K562 (cell line): ENCODE data around the gene TEX54. TPM values are rescaled to one million over a fixed set of nuclear protein-coding genes. Genes with fewer than 3 reads are reported as not detected.

Experiments used
- CBFA2T3 ChIP-seq: fragments of 450-650 bp; IDR thresholded peaks from 2 replicates; pipeline ENCODE4 v1.6.1; 2017
- ESRRB ChIP-seq: fragments of 250-450 bp; sonication (Bioruptor Pico); IDR thresholded peaks from 2 replicates; pipeline ENCODE4 v1.5.0; 2020; ENCODE audit warnings: mild to moderate bottlenecking, moderate library complexity, borderline replicate concordance
- FOSL1 ChIP-seq: fragments of 200-800 bp; sonication (Bioruptor generic); conservative IDR thresholded peaks from 2 replicates; pipeline ENCODE4 v1.6.1; 2016; ENCODE audit warnings: missing genetic modification characterization, missing compliant biosample characterization
- HDAC6 ChIP-seq: IDR thresholded peaks from 2 replicates; pipeline ENCODE4 v1.6.1; 2012; ENCODE audit warnings: low read depth, mild to moderate bottlenecking, control low read depth, inconsistent platforms, low read length, moderate library complexity
- HMGN3 ChIP-seq: IDR thresholded peaks from 2 replicates; pipeline ENCODE4 v1.6.1; 2011; ENCODE audit warnings: borderline replicate concordance, low read depth, mild to moderate bottlenecking, mixed read lengths, low read length; ENCODE audit not compliant: insufficient read length; ENCODE audit errors: extremely low read depth
- KAT8 ChIP-seq: fragments of 450-650 bp; IDR thresholded peaks from 2 replicates; pipeline ENCODE4 v1.6.1; 2016; ENCODE audit warnings: low read depth, mild to moderate bottlenecking
- MAZ ChIP-seq, 2 experiments: fragments of 450-650 bp in 1 of 2; sonication (generic) in 1 of 2; formaldehyde crosslinking; IDR thresholded peaks in 1 of 2; conservative IDR thresholded peaks in 1 of 2; 2 replicates each; pipeline versions ENCODE4 v1.4.0 to v1.5.0; 2020; ENCODE audit warnings: mild to moderate bottlenecking in 1 of 2, missing genetic modification reagents in 1 of 2
- MBD2 ChIP-seq: sonication (generic); IDR thresholded peaks from 2 replicates; pipeline ENCODE4 v1.6.1; 2016; ENCODE audit warnings: low read depth, borderline replicate concordance
- MCM3 ChIP-seq: fragments of 450-650 bp; IDR thresholded peaks from 2 replicates; pipeline ENCODE4 v1.6.1; 2016
- NFE2 ChIP-seq: IDR thresholded peaks from 2 replicates; pipeline ENCODE4 v1.6.1; 2014; ENCODE audit warnings: antibody characterized with exemption, low read depth
- NONO ChIP-seq, 2 experiments: fragments of 200-400 bp in 1 of 2; fragments of 450-650 bp in 1 of 2; formaldehyde crosslinking in 1 of 2; IDR thresholded peaks; 2 replicates each; pipeline ENCODE4 v1.6.1; 2017; ENCODE audit warnings: low read depth in 2 of 2, mild to moderate bottlenecking in 2 of 2, moderate library complexity in 2 of 2, low read length in 1 of 2
- POLR3G ChIP-seq: IDR thresholded peaks from 2 replicates; pipeline ENCODE4 v1.6.1; 2011; ENCODE audit not compliant: insufficient read length, insufficient replicate concordance; ENCODE audit errors: extremely low read depth
- SMAD2 ChIP-seq: fragments of 150-350 bp; IDR thresholded peaks from 2 replicates; pipeline ENCODE4 v1.6.1; 2014; ENCODE audit warnings: low read depth, mild to moderate bottlenecking, low read length
- TAF1 ChIP-seq: IDR thresholded peaks from 2 replicates; pipeline ENCODE4 v1.6.1; 2011; ENCODE audit warnings: mild to moderate bottlenecking, low read length, moderate library complexity; ENCODE audit not compliant: insufficient read depth, control insufficient read depth, severe bottlenecking; ENCODE audit errors: extremely low read depth
- TAF9B ChIP-seq: fragments of 450-650 bp; IDR thresholded peaks from 2 replicates; pipeline ENCODE4 v1.6.1; 2018; ENCODE audit warnings: mild to moderate bottlenecking; ENCODE audit not compliant: partially characterized antibody
- TCFL5 ChIP-seq: fragments of 250-450 bp; sonication (Bioruptor Pico); conservative IDR thresholded peaks from 2 replicates; pipeline ENCODE4 v1.6.1; 2021; ENCODE audit warnings: mild to moderate bottlenecking, moderate library complexity, matching md5 sums
- TGIF2 ChIP-seq: sonication (generic); formaldehyde crosslinking; IDR thresholded peaks from 2 replicates; pipeline ENCODE4 v1.8.1; 2022; ENCODE audit warnings: mild to moderate bottlenecking, missing genetic modification reagents, moderate library complexity
- TRIM24 ChIP-seq, 2 experiments: fragments of 450-650 bp; IDR thresholded peaks; 2 replicates each; pipeline ENCODE4 v1.6.1; 2016
- ZNF146 ChIP-seq: IDR thresholded peaks from one replicate; pipeline ENCODE4 v1.6.1; 2018; ENCODE audit warnings: missing compliant biosample characterization; ENCODE audit not compliant: unreplicated experiment
- ZNF217 ChIP-seq: sonication (generic); formaldehyde crosslinking; IDR thresholded peaks from 2 replicates; pipeline ENCODE4 v1.8.0; 2022; ENCODE audit warnings: mild to moderate bottlenecking, missing genetic modification reagents
- ZNF76 ChIP-seq: fragments of 250-450 bp; sonication (Bioruptor Pico); IDR thresholded peaks from 2 replicates; pipeline ENCODE4 v1.4.0; 2020; ENCODE audit warnings: mild to moderate bottlenecking, moderate library complexity, borderline replicate concordance
- polyA plus RNA-seq, 8 experiments: library from polyadenylated mRNA; depleted of rRNA in 4 of 8; stranded (reverse) in 5 of 8; unstranded in 3 of 8; fragments of >200 nt; fragmentation: Nextera tagmentation in 2 of 8; fragmentation: Illumina TruSeq in 1 of 8; extraction: Ambion mirVana in 2 of 8; extraction: Trizol in 1 of 8; gene quantifications; 2 replicates each; pipeline versions ENCODE4 v1.2.1 to v1.2.3, GENCODE V29; 2011 to 2014; ENCODE audit warnings: inconsistent platforms in 1 of 8, missing spikeins in 1 of 8
- total RNA-seq, 7 experiments: library from RNA; depleted of rRNA in 6 of 7; stranded (reverse); fragments of >200 nt in 6 of 7; fragmentation: Illumina TruSeq in 2 of 7; extraction: Trizol in 2 of 7; gene quantifications; 2 replicates each; pipeline versions ENCODE4 v1.2.1 to v1.2.3, GENCODE V29; 2011 to 2021; ENCODE audit warnings: low replicate concordance in 1 of 7
- TF ChIP-seq, protein P1 (sequence below): fragments of 450-650 bp; conservative IDR thresholded peaks from 2 replicates; pipeline ENCODE4 v1.6.1; 2016; ENCODE audit warnings: missing genetic modification characterization, low read depth, mild to moderate bottlenecking, control low read depth, missing compliant biosample characterization
- TF ChIP-seq, protein P2 (sequence below): fragments of 250-450 bp; sonication (Bioruptor Pico); IDR thresholded peaks from 2 replicates; pipeline ENCODE4 v1.8.0; 2021; ENCODE audit warnings: mild to moderate bottlenecking, moderate library complexity
- TF ChIP-seq, protein P3 (sequence below): fragments of 450-650 bp; formaldehyde crosslinking; IDR thresholded peaks from 2 replicates; pipeline ENCODE4 v1.4.0; 2022; ENCODE audit warnings: missing genetic modification characterization

Gene TEX54
- total and polyA plus RNA-seq, 9 of the 15 experiments (the other 6 are each of a cell fraction or from before 2014, with no cell fraction given) = not detected

DNA sequence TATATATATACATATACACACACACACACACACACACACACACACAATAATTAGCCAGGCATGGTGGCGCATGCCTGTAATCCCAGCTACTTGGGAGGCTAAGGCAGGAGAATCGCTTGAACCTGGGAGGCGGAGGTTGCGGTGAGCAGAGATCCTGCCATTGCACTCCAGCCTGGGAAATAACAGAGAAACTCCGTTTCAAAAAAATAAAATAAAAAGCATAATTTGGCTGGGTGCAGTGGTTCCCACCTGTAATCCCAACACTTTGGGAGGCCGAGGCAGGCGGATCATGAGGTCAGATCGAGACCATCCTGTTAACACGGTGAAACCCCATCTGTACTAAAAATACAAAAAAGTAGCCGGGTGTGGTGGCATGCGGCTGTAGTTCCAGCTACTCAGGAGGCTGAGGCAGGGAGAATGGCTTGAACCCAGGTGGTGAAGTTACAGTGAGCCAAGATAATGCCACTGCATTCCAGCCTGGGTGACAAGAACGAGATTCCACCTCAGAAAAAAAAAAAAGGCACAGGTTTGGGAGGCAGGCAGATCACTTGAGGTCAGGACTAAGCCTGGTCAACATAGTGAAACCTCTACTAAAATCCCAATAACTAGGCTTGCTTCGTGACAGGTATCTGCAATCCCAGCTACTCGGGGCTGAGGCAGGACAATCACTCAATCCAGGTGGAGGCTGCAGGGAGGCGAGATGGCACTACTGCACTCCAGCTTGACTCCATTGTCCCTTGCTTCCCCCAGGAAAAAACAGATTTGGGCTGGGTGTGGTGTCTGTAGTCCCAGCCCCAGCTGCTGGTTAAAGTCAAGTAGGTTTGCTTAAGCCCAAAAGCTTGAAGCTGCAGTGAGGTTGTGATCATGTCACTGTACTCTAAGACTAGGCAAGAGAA, 18.5 kb upstream of the TEX54 start (continued):
- TF ChIP-seq, protein P1, sequence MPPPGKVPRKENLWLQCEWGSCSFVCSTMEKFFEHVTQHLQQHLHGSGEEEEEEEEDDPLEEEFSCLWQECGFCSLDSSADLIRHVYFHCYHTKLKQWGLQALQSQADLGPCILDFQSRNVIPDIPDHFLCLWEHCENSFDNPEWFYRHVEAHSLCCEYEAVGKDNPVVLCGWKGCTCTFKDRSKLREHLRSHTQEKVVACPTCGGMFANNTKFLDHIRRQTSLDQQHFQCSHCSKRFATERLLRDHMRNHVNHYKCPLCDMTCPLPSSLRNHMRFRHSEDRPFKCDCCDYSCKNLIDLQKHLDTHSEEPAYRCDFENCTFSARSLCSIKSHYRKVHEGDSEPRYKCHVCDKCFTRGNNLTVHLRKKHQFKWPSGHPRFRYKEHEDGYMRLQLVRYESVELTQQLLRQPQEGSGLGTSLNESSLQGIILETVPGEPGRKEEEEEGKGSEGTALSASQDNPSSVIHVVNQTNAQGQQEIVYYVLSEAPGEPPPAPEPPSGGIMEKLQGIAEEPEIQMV (tag) = no peak
- TF ChIP-seq, protein P2, sequence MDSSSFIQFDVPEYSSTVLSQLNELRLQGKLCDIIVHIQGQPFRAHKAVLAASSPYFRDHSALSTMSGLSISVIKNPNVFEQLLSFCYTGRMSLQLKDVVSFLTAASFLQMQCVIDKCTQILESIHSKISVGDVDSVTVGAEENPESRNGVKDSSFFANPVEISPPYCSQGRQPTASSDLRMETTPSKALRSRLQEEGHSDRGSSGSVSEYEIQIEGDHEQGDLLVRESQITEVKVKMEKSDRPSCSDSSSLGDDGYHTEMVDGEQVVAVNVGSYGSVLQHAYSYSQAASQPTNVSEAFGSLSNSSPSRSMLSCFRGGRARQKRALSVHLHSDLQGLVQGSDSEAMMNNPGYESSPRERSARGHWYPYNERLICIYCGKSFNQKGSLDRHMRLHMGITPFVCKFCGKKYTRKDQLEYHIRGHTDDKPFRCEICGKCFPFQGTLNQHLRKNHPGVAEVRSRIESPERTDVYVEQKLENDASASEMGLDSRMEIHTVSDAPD = no peak
- TF ChIP-seq, protein P3, sequence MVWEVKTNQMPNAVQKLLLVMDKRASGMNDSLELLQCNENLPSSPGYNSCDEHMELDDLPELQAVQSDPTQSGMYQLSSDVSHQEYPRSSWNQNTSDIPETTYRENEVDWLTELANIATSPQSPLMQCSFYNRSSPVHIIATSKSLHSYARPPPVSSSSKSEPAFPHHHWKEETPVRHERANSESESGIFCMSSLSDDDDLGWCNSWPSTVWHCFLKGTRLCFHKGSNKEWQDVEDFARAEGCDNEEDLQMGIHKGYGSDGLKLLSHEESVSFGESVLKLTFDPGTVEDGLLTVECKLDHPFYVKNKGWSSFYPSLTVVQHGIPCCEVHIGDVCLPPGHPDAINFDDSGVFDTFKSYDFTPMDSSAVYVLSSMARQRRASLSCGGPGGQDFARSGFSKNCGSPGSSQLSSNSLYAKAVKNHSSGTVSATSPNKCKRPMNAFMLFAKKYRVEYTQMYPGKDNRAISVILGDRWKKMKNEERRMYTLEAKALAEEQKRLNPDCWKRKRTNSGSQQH = peak; percentile 73
- TF ChIP-seq NONO (IDR thresholded peaks at IDR 0.05; ENCODE audit: low read depth in 2 of 2, low read length in 1 of 2) = no peak
- no peak for TF ChIP-seq ZNF146 (CRISPR knock-in tag)
- TF ChIP-seq MCM3 = no peak
- TF ChIP-seq CBFA2T3 = no peak; the same call in none of the 2 replicates
- TF ChIP-seq ZNF217 (CRISPR knock-in tag) = no peak
- TF ChIP-seq ESRRB (CRISPR knock-in tag) = no peak
- no peak; the same call in 1 of the 2 replicates for TF ChIP-seq MBD2
- peak; percentile 31 for TF ChIP-seq TAF1
- TF ChIP-seq KAT8 = no peak
- no peak for TF ChIP-seq SMAD2
- peak; percentile 65; the same call in 1 of the 2 replicates for TF ChIP-seq TGIF2 (CRISPR knock-in tag)
- no peak for TF ChIP-seq TAF9B
- no peak for TF ChIP-seq POLR3G
- no peak for TF ChIP-seq HDAC6
- peak in 1 of 2 experiments; percentile 71; a peak in 1 of 4 replicates for TF ChIP-seq TRIM24 (IDR thresholded peaks at IDR 0.05)
- no peak for TF ChIP-seq FOSL1 (tag)
- TF ChIP-seq NFE2 = no peak
- no peak for TF ChIP-seq TCFL5 (CRISPR knock-in tag)
- TF ChIP-seq MAZ (CRISPR knock-in tag; conservative IDR thresholded peaks at IDR 0.05 in 1 of 2, IDR thresholded peaks at IDR 0.05 in 1 of 2) = no peak
- no peak for TF ChIP-seq HMGN3
- no peak for TF ChIP-seq ZNF76 (CRISPR knock-in tag)
